ENCODE results near the gene MAPK4.
"Not testable (repeated sequence)": the region's sequence is repeated elsewhere in the genome, so short reads cannot be mapped to it uniquely, and the experiment has no call there.

The MAPK4 gene

DNA sequence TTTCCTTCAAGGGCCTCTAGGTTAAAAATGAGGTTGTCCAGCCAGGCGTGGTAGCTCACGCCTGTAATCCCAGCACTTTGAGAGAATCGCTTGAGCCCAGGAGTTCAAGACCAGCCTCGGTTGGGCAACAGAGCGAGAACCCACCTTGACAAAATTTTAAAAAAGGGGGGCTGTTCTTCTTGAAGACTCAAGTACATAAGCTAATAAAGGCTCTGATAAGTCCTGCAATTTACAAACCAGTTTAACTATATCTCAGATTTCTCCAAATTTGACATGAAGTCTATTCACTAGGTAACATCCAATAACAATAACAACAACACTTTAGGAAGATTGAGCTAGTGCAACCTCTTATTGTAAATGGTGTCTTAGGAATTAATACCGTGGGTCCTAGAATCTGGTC lies 129.7 kb downstream of the MAPK4 start:
- no peak for DNase-seq

- no peak for DNase-seq
Observed at GRCh38 chr18:50694147-50694546, 134.3 kb downstream of the MAPK4 start.

DNA sequence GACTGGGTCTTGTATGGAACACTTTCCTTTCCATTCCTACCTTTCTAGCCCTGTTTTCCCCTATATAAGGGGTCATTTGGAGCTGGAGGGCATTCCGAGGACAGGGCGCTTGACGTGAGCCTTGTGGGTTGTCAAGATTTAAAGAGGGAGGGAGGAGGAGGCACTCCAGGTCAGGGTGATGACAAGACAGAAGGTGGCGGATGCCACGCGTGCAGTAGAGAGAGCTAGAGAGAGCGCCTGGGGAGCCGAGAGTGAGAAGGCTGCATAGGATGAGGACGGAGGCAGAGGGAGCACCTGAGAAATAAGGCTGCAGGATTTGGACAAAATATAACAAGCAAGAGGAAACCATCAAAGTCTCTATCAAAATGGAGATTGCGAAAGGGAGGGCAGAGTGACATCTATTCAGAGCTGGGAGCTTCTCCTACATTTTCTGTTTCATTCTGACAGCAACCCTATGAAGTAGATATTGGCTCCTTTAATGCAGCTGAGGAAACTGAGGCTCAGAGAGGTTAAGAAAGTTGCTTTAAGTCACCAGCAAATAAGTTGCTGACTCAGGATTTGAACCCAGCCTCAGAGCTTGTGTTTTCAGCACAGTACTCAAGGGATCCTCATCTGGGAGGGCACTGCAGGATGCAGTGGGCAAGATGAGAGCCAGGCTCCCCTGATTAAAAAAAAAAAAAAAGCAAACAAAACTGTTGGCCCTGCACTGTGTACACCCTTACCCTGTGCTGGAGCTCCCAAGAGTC lies 135.7 kb downstream of the MAPK4 start:
- no peak for DNase-seq

- DNase-seq: no peak
Observed at GRCh38 chr18:50696436-50696835, 136.5 kb downstream of the MAPK4 start.

DNA sequence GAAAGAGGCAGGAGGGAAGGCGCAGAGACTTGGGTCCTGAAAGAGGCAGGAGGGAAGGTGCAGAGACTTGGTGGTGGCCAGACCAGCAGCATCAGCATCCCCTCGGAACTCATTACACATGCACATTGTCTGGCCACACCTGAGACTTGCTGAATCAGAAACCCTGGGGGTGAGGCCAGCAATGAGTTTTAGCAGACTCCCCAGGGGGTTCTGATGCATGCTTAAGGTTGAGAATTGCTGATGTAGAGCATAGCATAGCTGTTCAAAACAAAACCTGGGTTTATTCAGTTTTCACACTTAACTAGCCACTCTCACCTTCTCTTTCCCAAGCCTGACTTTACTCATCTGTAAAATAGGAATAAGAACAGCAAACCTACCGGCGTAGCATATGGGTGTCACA lies 137.0 kb downstream of the MAPK4 start:
- DNase-seq: no peak

GRCh38 chr18:50697509-50697908 lies 137.6 kb downstream of the MAPK4 start:
- DNase-seq: no peak

- DNase-seq: no peak
Observed at GRCh38 chr18:50700245-50701165, 140.6 kb downstream of the MAPK4 start.

DNA sequence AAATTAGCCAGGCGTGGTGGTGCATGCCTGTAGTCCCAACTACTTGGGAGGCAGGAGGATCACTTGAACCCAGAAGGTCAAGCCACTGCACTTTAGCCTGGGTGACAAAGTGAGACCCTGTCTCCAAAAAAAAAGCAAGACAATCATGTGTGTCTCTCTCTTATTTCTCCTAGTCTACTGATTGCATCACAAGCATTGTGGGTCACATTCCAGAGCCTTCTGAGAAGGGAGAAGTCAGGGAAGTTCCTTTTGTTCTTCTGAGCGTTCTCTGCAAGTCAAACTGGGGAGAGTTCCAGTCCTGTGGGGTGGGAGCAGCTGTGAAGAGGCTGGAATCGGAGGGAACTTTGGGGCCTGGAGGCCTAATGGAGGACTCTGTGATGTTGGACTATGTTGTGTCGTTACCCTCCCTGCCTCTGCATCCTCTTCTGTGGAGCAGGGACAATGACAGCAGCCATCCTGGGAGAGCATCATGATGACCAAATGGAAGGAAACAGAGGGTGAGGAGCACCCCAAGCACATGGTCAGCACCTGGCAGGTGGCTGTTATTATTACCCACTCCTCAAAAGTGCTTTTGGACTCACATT lies 144.6 kb downstream of the MAPK4 start:
- no peak for DNase-seq

DNA sequence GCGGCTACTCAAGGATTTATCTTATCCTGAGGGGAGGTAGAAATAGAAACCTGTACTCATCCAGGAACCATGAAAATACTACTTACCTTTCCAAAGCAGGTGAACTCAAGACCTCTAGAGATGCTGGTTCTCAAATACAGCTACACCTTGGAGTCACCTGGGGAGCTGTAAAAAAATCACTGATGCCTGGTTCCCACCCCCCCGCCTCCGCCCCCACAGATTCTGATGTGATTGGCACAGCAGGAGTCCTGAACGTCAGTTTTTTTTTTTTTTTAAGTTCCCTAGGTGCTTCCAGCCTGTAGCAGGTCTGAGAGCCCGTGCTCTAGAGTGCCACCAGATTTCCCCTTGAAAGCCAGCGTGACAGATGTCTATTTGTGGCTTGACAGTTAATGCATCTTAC lies 146.3 kb downstream of the MAPK4 start:
- DNase-seq: no peak

DNA sequence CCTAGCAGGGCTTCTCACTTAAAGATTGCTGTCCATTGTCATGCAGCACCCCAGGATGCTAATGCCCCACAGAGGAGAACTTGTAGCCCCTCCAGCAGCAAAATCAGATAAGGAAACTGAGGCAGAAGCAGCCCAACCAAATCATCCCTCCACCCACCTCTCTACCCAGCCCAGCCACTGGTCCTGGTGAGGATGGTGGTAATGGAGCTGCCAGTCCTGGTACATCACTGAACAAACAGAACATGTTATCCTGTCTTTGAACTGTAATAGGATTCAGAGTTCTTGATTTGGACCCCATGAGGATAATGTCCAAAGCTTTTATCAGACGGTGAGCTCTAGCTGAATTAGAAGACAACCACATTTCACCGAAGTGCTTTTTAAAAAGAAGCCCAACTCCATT lies 146.8 kb downstream of the MAPK4 start:
- no peak for DNase-seq

- DNase-seq: not testable (repeated sequence)
Observed at GRCh38 chr18:50707297-50707696, 147.4 kb downstream of the MAPK4 start.

GRCh38 chr18:50707855-50708469 lies 148.1 kb downstream of the MAPK4 start:
- no peak for DNase-seq

GRCh38 chr18:50709193-50709592 lies 149.3 kb downstream of the MAPK4 start:
- no peak for DNase-seq

- no peak for DNase-seq
Observed at GRCh38 chr18:50711386-50711785, 151.5 kb downstream of the MAPK4 start.

GRCh38 chr18:50715919-50716318 lies 156.0 kb downstream of the MAPK4 start:
- DNase-seq: no peak

DNA sequence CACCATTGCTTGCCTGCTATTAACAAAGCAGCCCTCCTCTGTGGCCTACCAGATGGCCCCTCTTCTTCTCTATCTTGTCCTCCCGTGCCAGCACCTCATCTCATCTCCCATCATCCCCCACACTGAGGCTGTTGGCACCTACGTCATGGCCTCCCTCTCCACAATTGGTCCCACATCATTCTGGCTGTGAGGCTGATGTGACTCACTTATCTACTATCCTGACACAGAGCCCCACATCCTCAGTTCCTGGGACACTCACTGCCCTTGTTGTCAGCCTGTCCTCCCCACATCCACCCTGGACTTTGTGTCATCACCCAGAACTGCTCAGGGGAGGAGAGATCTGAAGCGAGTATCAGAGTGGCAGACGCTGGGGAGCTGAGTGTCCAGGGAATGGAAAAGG lies 157.0 kb downstream of the MAPK4 start:
- DNase-seq: no peak

DNA sequence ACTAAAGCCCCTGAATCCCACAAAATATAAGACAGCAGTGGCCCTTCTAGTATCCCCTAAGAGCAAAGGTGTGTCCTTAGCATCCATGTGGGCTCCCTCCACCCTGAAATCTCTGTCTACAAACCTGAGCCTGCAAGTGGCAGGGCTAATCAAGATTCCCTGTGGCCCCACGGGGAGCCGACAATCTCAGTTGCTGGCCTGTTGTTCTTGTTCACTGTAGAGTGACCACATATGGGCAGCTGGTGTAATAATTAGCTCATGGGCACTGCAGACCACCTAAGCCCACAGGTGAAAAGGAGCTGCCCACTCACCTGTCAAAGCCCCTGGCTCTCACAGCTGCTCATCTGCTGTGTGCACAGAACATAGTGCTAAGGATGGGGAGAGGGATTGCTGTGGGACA lies 157.7 kb downstream of the MAPK4 start:
- DNase-seq: no peak

DNA sequence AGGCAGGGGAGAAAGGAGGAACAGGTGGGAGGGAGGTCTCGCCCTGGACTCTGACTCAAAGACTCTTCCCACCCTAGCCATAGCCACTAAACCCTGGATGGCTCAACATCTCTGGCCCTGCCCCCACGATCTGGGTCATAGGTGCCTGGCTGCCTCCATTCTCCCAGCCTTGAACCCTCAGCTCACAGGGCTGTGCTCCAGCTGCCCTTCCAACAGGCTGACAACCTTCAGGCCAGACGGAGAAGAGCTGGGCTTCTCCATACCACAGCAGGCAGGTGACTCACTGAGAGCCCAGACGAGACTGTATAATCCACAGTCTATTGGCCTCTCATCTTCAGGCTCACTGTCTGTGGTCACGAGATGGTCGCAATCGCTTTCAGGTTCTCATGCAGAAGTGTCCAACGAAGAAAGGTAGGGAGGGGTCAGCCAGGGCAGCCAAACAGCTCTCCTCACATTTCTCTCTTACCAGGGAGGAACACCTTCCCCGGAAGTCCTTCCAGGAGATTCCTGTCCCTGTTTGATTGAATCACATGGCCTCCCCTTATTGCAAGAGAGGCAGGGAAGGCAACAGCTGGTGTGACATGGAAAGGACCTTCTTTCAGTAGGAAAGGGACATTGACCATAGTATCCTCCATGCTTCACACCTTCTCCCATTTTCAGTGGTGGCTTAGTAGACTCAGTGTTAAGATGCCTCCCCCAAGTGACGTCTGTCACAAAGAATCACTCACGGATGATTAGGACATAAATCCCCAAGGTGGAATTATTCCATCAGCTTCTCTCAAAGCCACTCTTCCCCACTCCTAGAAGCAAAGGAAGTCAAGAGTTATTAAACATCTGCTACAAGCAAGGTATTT lies 159.8 kb downstream of the MAPK4 start:
- no peak for DNase-seq

DNA sequence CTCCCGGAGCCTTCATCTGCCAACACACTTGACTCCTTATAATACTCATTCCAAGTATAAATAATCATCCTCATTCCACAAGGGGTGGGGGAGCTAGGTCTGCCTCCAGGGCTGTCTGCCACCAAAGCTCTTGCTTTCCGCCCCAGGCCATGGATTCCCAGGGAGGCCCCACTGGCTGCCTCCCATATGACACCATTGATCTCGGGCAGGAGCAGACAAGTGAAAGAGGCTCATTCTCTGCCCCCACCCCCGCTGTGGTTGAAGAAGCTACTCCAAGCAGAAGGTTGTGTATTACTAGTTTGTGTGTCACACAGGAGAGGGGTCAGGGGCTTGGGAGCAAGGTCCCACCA lies 160.4 kb downstream of the MAPK4 start:
- no peak for DNase-seq

DNA sequence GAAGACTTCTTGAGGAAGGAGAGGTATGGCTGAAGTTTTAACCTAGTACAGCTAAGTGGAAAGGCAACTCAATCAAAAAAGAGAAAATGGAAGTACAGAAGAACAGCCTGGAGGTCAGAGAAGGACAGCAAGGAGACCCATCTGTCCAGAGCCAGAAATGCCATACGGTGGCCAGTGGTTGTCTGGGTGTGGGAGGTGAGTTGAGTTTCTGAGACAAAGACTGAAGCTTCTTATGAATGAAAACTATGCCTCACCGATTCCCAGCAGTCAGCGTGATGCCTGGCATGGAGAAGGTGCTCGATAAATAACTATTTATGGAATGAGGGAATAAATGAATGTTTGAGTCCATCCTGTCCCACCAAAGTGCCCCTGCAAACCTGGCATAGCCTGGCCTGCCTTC lies 161.1 kb downstream of the MAPK4 start:
- DNase-seq: no peak

GRCh38 chr18:50721451-50722120 lies 161.7 kb downstream of the MAPK4 start:
- DNase-seq: no peak

- no peak for DNase-seq
Observed at GRCh38 chr18:50722311-50722710, 162.4 kb downstream of the MAPK4 start.

Measured in CD4-positive, alpha-beta T cell treated with Interleukin-10 for 1 hour (primary cell).